B cell (primary cell): ENCODE data around the gene ZNF75A. TPM values are rescaled to one million over a fixed set of nuclear protein-coding genes. Genes with fewer than 3 reads are reported as not detected.

Experiments
- ATAC-seq: fragments of 200-7000 bp; cut with Tn5 transposase; one replicate; pipeline ENCODE4 v1.10.0; 2021; ENCODE audit warnings: low read depth, mild to moderate bottlenecking, moderate number of reproducible peaks, moderate library complexity
- CTCF ChIA-PET: fragments of 350-600 bp; sonication (Branson Sonifier 250); formaldehyde crosslinking; loops from one replicate; lab custom pipeline; 2021; ENCODE audit warnings: antibody characterized with exemption, inconsistent platforms; lab: Charles Lee
- POLR2A ChIA-PET: fragments of 350-600 bp; sonication (Branson Sonifier 250); formaldehyde crosslinking; loops from one replicate; lab custom pipeline; 2021; ENCODE audit warnings: antibody characterized with exemption; lab: Charles Lee
- DNase-seq: peaks from one replicate; pipeline ENCODE4 v3.0.0; 2013
- H2AFZ ChIP-seq: 2 replicates; pipeline ENCODE4 v1.6.1; 2012; ENCODE audit warnings: mild to moderate bottlenecking, low read depth, low read length; ENCODE audit not compliant: insufficient read depth, poor library complexity, severe bottlenecking
- H3K27ac ChIP-seq, 2 donors: 1 replicate in 1 of 2; 2 replicates in 1 of 2; pipeline ENCODE4 v1.5.1; 2012 to 2013; ENCODE audit warnings: low read length in 2 of 2, mild to moderate bottlenecking in 2 of 2, moderate library complexity in 1 of 2
- H3K27me3 ChIP-seq, 4 experiments: fragments of 200-600 bp in 1 of 4; sonication (generic) in 1 of 4; replicated peaks in 1 of 4; 1 replicate in 2 of 4; 2 replicates in 2 of 4; pipeline versions ENCODE4 v1.6.1 to v1.7.0; 2013 to 2016; ENCODE audit warnings: low read length in 3 of 4, mild to moderate bottlenecking in 2 of 4, mixed read lengths in 1 of 4, moderate library complexity in 1 of 4; ENCODE audit not compliant: insufficient read depth in 4 of 4, control insufficient read depth in 3 of 4; ENCODE audit errors: control extremely low read depth in 1 of 4
- H3K36me3 ChIP-seq, 2 experiments: replicated peaks in 1 of 2; 1 replicate in 1 of 2; 2 replicates in 1 of 2; pipeline versions ENCODE4 v1.6.1 to v1.7.1; 2013; ENCODE audit warnings: low read length in 1 of 2; ENCODE audit not compliant: insufficient read depth in 2 of 2, control insufficient read depth in 1 of 2; ENCODE audit errors: control extremely low read depth in 1 of 2, extremely low read depth in 1 of 2
- H3K4me1 ChIP-seq, 2 donors: fragments of 200-600 bp in 1 of 2; sonication (generic) in 1 of 2; 1 replicate in 1 of 2; 2 replicates in 1 of 2; pipeline versions ENCODE4 v1.5.1 to v1.6.1; 2013 to 2017; ENCODE audit warnings: low read length in 2 of 2; ENCODE audit not compliant: control insufficient read depth in 2 of 2, insufficient read depth in 2 of 2
- H3K4me2 ChIP-seq: replicated peaks from 2 replicates; pipeline ENCODE3; 2012; ENCODE audit warnings: mild to moderate bottlenecking, low read depth, low read length; ENCODE audit not compliant: poor library complexity, severe bottlenecking
- H3K4me3 ChIP-seq, 5 experiments: fragments of 200-600 bp in 1 of 5; sonication (generic) in 1 of 5; 1 replicate in 3 of 5; 2 replicates in 2 of 5; pipeline versions ENCODE4 v1.5.1 to v1.7.0; 2011 to 2016; ENCODE audit warnings: low read length in 4 of 5, mild to moderate bottlenecking in 4 of 5, low read depth in 2 of 5, control low read depth in 1 of 5, moderate library complexity in 1 of 5; ENCODE audit not compliant: insufficient read depth in 1 of 5; ENCODE audit errors: control extremely low read depth in 1 of 5, extremely low read depth in 1 of 5
- H3K79me2 ChIP-seq: fragments of 200-600 bp; sonication (generic); one replicate; pipeline ENCODE4 v1.6.0; 2016; ENCODE audit warnings: low read length; ENCODE audit not compliant: control insufficient read depth, insufficient read depth
- H3K9ac ChIP-seq: fragments of 200-600 bp; sonication (generic); 2 replicates; pipeline ENCODE4 v1.6.1; 2017; ENCODE audit warnings: mild to moderate bottlenecking, low read length, moderate library complexity
- H3K9me3 ChIP-seq, 3 donors: one replicate each; pipeline versions ENCODE4 v1.6.1 to v1.7.1; 2013; ENCODE audit warnings: low read length in 2 of 3; ENCODE audit not compliant: control insufficient read depth in 2 of 3, insufficient read depth in 1 of 3; ENCODE audit errors: control extremely low read depth in 1 of 3
- H4K20me1 ChIP-seq: 2 replicates; pipeline ENCODE4 v1.6.0; 2012; ENCODE audit warnings: mild to moderate bottlenecking, low read length; ENCODE audit not compliant: insufficient read depth, control insufficient read depth, poor library complexity, severe bottlenecking
- H3K27ac Mint-ChIP-seq: one replicate; pipeline ENCODE4 v1.8.0; 2021; ENCODE audit warnings: mixed read lengths
- H3K27me3 Mint-ChIP-seq: one replicate; pipeline ENCODE4 v1.8.0; 2021; ENCODE audit warnings: mixed read lengths
- H3K4me1 Mint-ChIP-seq: one replicate; pipeline ENCODE4 v1.8.0; 2021; ENCODE audit warnings: mixed read lengths
- H3K4me3 Mint-ChIP-seq: one replicate; pipeline ENCODE4 v1.8.0; 2021; ENCODE audit warnings: mixed read lengths
- H3K9me3 Mint-ChIP-seq: one replicate; pipeline ENCODE4 v1.8.0; 2022; ENCODE audit warnings: mixed read lengths; ENCODE audit not compliant: insufficient read depth
- CTCF ChIP-seq: fragments of 200-600 bp; IDR thresholded peaks from one replicate; pipeline ENCODE4 v1.8.0; 2022; ENCODE audit warnings: antibody characterized with exemption, mild to moderate bottlenecking
- WGBS: methylation state at CpG from one replicate; pipeline ENCODE4 v1.1.5; 2013; ENCODE audit warnings: missing lambda C conversion rate; ENCODE audit not compliant: insufficient coverage; 5-methylcytosine and 5-hydroxymethylcytosine counted together
- intact Hi-C: fragments of 100-400 bp; cut with micrococcal nuclease; formaldehyde crosslinking; loops from one replicate; pipeline ENCODE4 v1.10.0; 2022
- polyA plus RNA-seq: library from polyadenylated mRNA; depleted of rRNA; stranded (reverse); fragments of >200 nt; gene quantifications from 2 replicates; pipeline ENCODE4 v1.2.3, GENCODE V29; 2012
- total RNA-seq, 2 donors: library from RNA; stranded (reverse); fragments of 120-200 nt in 1 of 2; gene quantifications; 1 replicate in 1 of 2; 2 replicates in 1 of 2; pipeline versions ENCODE4 v1.2.3 to v1.2.4, GENCODE V29; 2013 to 2022

ZNF75A gene
- total and polyA plus RNA-seq, 2 donors (not counting 1 experiment from before 2014, with no cell fraction given): 31.4 to 111 TPM

DNA sequence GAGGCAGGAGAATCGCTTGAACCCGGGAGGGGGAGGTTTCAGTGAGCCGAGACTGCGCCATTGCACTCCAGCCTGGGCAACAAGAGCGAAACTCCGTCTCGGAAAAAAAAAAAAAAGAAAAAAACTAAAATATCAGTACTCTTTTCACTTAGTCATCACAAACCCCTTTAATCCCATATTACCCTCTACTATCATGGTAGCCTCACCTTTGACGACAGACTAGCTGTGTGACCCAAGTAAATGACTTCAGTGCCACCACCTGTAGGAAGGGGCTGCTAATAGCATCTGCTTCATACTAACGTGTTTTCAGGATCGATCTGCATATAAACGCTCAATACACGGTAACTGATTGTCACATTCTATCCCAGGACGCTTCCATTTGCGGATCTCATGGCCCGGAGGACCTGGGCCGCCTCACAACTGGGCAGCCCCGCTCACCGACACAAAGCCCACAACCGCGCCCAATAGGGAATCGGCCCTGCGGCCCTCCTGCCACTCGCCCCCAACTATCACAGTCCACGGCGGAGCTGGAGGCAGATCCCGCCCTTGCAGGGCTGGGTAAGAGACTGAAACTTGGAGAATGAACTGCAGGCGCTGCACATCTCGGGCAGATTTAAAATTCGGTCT, 23.1 kb upstream of the ZNF75A start:
- peaks cover 37% of the 10 kb centered on the region for H3K4me1 Mint-ChIP-seq
- Histone ChIP-seq H3K4me1 (peaks cover 22 to 30% of the 10 kb centered on the region in 2 donors), H3K36me3 (peaks cover 4 to 14% of the 10 kb centered on the region in 2 experiments), H3K27ac (peak overlapping the region; percentile 25 to 97), H3K79me2 (peaks cover 37% of the 10 kb centered on the region), H3K9me3 (peaks cover 0 to 7% (median 1%) of the 10 kb centered on the region in 3 donors), H2AFZ (peak overlapping the region; percentile 81), H3K4me3 (peak overlapping the region; percentile 78 to 100 (median 95)), H3K9ac (peak overlapping the region; percentile 76), H3K4me2 (peak overlapping the region; percentile 98), H4K20me1 (peaks cover 23% of the 10 kb centered on the region), H3K27me3 (no peaks in the 10 kb centered on the region)
- DNase-seq (no peak), ATAC-seq (peak; percentile 7)
- ChIA-PET POLR2A (interaction anchor here (0.5 to 2.8 kb wide), 9 partner anchors 18 to 989 kb away, joined by 3 to 18 read pairs (median 7); partner anchors contain the start of genes TIGD7, ZNF174, ZNF200 and ZNF213), CTCF (interaction anchor here (0.7 to 1.7 kb wide), 4 partner anchors 16 to 118 kb away, joined by 3 to 17 read pairs (median 3); partner anchors contain the start of genes TIGD7, ZNF75A and ZSCAN32)
- no peak for TF ChIP-seq CTCF
- 2% methylated on average over 22 of the region's 29 CpGs for WGBS
- peak overlapping the region; percentile 98 for H3K27ac Mint-ChIP-seq
- no peaks in the 10 kb centered on the region for H3K9me3 Mint-ChIP-seq
- no peaks in the 10 kb centered on the region for H3K27me3 Mint-ChIP-seq
- H3K4me3 Mint-ChIP-seq: peak overlapping the region; percentile 97
- intact Hi-C loops: loop anchor here (2.0 to 10.0 kb wide), 3 partner anchors 129 to 599 kb away; partner anchors contain the start of genes CREBBP, HCFC1R1, THOC6 and TNFRSF12A
